Activated CD4-positive, alpha-beta T cell treated with anti-CD3 and anti-CD28 coated beads, Interleukin-10, Interleukin-2, amounts not matched to agents 100 ng/mL and 50 ng/mL, durations not matched to agents 16 hours and 8 hours (primary cell): ENCODE results near the gene SLTM.
"Not testable (repeated sequence)": the region's sequence is repeated elsewhere in the genome, so short reads cannot be mapped to it uniquely, and the experiment has no call there.

Experiments used
- DNase-seq: peaks from one replicate; pipeline ENCODE4 v3.0.0-alpha.2; 2020

Gene SLTM

DNA sequence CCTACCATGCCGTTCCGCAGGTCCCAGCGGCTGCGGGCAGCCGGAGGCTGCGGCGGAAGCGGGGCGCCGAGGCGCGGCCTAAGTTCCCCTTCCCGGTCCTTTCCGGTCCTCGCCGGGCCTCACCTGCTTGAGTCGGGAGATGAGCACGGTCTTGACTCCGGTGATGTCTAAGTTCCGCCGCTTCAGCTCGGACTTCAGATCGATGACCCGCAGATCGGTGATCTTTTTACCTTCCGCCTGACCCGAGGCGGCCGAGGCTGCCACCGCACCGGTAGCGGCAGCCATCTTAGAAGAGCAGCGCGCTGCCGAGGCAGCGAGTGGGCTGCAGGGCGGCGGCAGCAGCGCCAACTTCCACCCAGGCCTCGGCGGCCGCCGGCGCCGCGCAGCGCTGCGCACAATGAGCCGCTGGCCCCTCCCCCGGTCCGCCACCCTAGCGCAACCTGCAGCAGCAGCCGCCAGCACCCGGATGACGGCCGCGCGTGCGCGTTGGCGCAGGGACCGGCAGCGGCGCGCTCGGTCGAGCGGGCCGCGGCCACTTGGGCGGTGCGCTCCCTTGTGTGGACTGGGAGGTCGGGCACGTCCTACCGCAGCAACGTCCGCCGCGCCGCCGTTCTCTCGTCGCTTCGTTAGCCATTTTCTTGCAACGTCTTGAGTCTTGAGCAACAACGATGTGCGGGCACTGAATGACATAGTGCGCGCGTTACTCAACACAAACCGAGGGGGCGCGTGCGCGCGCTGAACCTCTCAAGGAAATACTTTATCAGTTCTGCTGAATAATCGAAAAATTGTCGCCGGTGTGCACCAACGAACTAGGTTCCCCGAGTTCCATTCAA, at the start of gene SLTM:
Gene SLTM, minus strand, starts transcription at position 399 of the 833 bp plus-strand sequence. Its CDS starts 114 bp downstream, at position 285.
- peak; percentile 96 for DNase-seq

DNA sequence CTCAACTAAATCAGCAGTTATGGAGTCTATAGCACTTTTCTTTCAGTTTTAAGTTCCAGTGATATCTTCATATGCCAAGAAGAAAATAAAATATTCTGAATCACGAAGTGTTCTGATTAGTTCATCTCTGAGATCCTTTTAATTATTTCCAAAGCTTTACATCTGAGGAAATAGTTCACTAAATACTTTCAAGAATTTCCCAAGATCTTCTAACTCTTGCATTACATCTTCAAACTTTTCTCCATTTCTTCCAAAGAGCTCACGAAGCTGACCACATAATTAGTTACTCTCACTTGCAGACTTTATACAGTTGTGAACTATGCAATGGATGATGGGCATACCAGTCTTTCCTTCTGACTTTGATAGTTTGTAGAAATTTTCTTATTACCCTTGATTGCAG, 49.8 kb upstream of the SLTM start:
- DNase-seq: no peak

DNA sequence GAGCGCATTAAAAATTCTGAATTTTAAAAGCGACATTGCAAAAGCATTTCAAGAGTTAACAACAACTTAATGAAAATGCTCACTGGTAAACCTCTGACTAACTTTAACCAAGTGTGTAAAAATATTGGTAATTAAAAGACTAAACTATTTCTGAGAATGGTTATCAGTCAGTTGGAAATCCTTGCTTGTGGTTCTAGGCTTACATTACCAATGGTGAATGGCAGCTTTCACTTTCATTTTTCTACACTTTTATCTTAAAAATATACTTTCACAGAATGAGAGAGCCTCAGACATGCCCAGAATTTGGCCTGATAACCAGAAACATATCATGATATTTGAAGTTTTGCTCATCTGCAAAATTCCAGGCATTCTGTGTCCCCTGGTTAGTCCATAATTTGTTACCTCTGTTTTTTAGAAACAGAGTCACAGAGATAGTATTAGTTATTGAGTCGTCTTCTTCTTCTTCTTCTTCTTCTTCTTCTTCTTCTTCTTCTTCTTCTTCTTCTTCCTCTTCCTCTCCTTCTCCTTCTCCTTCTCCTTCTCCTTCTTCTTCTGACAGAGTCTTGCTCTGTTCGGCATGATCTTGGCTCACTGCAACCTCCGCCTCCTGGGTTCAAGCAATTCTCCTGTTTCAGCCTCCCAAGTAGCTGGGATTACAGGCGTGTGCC, 48.5 kb upstream of the SLTM start:
- peak; percentile 59 for DNase-seq

DNA sequence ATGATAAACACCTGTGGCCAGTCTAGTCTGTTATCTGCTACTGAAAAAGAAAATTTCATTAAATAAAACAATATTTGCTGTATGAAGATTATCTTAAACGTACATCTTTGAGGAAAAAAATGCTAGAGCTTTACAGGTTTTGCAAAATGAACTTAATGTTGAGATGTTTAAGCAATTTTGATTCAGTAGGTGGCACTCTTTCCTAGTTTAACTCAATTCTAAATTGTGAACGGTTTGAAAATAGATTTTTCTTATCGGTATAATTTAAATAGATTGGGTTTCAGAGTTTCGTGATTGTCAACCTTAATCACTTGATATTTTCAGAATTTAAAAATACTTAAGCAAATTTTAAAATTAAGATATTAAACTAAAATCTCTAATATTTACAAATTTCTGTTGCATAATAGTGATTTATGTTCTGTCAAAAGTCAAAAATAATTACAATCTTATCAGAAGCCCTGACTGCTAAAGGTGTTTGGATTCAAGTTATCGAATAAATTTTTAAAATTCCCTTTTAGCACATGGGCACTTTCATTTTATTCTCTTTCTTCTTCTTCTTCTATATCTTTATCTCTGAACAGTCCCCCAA, 47.0 kb upstream of the SLTM start:
- DNase-seq: peak; percentile 41

DNA sequence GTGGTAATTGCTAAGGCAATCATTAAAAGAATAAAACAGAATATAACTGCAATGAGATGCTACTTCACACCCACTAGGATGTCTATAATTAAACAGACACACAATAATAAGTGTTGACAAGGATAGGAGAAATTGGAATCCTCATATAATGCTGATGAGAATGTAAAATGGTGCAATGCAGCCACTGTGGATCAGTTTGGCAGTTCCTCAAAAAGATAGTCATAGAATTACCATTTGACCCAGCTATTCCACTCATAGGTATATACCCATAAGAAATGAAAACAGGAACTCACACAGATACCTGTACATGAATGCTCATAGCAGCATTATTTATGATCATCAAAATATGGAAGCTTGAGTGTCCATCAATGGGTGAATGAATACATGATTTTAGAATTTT, 44.4 kb upstream of the SLTM start:
- no peak for DNase-seq

DNA sequence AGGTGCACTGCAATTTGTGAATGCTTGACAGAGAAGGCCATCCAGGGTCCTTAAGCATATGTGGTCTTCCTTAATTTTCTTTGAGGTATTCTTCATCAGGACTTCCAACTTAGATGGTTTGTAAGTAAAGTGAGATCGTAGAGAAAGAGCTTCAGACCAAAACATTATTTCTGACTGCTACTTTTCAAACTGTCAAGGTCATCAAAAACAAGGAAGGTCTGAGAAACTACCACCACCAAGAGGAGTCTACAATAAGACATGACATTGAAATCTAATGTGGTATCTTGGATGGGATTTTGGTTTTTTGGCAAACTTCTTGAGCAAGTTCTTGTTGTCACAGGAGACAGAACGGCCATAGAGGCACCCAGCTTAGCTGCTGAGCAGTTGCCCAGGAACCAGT, 34.0 kb upstream of the SLTM start:
- no peak for DNase-seq

DNA sequence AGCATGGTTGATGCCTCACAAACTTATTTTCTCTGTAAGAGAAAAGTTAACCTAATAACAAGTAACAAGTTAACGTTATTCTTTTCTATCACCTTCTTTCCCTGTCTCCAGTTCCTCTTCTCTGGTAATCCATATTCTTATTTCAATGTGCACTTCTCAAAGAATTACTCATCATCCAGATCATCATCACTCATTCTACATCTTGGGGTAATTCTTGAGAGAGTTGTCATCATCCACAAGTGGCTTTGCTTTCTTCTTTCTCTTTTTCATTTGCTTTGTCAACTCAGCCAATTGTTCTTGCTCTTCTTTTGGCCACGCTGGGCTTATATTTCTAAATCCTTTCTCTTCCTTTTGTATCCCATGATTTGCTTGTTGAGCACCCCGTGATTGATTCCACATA, 33.2 kb upstream of the SLTM start:
- no peak for DNase-seq

DNA sequence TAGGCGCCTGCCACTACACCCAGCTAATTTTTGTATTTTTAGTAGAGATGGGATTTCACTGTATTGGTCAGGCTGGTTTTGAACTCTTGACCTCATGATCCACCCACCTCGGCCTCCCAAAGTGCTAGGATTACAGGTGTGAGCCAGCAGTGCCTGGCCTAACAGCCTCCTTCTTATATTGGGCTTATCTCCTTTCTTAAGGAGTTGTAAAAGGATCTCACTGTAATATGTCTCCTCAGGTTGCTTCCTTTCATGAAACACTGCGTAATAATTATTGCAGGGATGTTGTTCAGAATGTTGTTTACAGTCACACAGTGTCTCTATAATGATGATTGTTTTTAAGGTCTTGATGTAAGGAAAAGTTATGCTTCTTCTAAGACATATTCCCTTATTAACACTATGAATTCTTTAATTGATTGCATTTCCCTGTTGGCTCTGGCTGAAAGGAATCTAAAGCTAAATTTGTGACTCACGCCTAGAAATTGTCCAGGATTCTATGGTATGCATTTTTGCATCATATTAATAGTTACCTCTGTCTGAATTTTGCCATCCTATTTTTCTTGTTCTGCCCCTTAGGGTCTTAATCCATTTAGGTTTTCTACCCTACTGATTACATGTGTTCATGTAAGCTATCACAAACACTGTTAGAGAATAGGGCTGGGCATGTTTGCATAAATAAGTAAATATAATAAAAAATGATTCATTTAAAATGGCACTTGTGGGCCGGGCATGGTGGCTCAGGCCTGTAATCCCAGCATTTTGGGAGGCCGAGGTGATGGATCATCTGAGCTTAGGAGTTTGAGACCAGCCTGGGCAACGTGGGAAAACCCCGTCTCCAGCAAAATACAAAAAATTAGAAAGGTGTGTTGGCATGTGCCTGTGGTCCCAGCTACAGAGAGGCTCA, 29.4 kb upstream of the SLTM start:
- no peak for DNase-seq

DNA sequence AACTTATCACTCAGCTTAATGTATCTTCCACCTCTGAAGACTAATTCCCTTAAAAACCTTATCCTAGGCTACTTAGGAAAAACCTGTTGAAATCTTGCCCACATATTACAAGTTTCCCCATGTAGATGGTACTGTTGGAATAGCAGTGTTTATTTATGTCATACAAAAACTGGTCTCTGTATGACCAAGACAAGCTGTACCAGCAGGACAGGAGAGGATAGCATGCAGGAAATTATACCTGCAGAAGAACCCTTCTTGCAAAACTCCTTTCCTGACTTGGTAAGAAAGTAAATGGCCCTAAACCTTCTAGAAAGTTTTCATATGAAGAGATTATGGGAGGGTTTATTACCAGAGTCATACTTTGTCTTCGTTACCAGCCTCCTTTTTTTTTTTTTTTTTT, 28.7 kb upstream of the SLTM start:
- DNase-seq: no peak

DNA sequence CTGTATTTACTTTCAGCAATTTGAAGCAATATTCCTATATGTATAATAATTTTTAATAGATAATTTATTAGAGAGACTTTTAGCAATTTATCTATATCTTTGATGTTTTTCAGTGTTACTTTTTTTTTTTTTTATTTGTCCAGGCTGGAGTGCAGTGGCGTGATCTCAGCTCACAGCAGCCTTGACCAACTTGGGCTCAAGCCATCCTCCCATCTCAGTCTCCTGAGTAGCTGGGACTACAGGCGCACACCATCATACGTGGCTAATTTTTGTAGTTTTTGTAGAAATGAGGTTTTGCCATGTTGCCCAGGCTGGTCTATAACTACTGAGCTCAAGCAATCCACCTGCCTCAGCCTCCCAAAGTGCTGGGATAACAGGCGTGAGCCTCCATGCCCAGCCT, 25.3 kb upstream of the SLTM start:
- no peak for DNase-seq

DNA sequence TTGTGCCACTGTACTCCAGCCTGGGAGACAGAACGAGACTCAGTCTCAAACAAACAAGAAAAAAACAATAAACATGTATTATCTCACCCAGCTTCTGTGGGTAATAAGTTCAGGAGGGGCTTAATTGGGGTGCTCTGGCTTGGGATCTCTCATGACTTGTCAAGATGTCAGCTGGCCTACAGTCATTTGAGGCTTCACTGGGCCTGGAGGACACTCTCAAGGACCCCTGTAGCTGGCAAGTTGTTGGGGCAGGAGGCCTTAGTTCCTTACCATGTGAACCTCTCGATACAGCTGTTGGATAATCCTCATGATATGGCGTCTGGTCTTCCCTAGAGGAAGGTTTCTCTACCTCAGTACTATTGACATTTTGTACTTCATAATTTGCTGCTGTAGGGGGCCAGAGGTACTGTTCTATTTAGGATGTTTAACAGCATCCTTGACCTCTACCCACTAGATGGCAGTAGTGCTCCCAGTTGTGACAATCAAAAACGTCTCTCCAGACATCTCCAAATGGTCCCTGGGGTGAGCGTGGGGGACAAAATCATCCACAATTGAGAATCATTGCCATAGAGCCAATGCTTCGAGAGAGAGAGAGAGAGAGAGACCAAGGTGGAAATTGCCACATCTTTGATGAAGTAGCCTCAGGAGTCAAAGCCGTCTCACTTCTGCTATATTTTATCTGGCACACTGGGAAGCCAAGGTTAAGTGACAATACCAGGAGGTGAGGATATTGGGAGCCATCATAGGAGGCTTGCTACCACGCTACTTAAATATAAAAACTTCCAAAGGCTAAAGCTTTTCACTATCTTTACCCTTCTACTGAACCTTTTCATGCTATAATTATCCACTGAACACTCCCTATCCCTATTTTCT, 23.9 kb upstream of the SLTM start:
- DNase-seq: peak; percentile 85

DNA sequence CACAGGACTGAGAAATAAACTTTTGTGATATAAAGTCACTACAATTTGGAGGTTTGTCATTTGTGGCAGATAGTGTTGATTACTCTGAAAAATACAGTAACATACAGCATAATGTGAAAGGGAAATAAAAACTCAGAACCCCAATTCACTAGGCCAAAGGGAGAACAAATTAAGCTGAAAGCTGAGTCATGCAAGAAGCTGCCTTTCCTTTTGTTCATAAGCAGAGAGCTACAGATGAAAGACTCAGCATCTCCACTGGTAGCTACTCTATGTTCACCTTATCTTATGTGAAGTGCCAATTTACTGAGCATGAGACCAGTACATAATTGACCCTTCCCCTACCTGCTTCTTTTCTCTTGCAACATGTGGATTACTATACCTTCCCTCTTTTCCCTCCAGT, 19.3 kb upstream of the SLTM start:
- DNase-seq: peak; percentile 24

DNA sequence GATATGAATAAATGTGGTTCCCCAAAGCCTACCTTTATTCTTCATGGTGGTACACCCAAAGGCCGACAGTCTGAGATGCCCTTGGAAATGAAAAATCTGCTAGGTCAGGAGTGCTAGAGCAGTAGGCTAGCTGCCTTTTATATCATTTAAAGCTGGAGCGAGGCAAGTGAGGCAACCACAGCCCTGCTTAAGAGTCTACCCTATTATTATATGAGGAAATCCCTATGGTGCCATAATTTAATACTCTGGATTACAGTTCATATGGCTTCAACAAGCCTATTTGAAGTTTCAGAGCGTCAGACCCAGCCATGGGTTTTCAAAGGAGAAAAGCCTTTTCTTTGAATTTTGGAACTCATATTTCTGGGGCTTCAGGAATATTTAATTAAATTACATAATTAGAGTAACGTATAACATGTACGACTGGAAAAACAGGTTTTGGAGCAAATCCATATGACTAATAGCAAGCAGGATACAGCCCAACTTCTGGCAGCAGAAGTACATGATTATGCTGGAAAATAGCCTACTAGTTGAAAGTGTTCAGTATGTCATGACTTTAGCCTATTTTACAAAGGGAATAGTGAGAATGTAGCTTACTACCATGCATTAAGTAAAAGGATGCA, 18.0 kb upstream of the SLTM start:
- DNase-seq: no peak

DNA sequence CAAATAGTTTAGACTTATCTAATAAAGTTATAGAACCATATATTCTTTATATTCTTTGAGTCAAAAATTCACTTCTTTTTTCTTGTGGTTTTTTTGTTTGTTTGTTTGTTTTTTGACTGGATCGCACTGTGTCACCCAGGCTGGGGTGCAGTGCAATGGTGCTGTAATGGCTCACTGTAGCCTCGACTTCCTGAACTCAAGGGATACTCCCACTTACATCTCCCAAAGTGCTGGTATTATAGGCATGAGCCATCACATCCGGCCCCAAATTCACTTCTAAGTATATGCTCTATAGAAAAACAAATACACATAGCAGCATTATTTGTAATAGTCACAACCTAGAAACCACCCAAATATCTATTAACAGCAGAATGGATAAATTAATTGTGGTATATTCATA, 13.7 kb upstream of the SLTM start:
- DNase-seq: no peak

DNA sequence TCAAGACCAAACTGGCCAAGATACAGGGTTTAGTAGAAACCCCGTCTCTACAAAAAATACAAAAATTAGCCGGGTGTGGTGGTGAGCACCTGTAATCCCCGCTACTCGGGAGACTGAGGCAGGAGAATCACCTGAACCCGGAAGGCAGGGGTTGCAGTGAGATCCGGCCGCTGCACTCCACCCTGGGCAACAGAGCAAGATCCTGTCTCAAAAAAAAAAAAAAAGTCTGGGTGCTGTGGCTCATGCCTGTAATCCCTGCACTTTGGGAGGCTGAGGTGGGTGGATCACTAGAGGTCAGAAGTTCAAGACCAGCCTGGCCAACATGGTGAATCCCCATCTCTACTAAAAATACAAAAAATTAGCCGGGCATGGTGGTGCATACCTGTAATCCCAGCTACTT, 1.5 kb upstream of the SLTM start:
- DNase-seq: not testable (repeated sequence)

DNA sequence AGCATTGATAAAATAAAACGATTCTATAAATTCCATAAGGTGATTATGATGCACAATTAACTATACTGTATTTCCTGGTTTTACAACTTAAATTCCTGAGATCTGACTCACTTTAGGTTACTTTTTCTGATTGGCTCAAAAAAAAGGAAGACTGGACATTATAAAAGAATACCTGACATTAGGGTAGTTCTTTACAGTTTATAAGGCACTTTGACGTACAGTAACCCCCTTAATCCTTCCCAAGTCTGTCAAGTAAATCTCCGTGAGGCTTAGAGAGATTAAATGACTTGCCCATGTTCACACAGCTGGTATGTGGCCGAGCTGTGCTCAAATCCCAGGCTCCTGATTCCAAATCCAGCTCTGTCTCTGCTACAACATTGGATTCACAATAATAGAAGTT, 1.0 kb upstream of the SLTM start:
- no peak for DNase-seq

DNA sequence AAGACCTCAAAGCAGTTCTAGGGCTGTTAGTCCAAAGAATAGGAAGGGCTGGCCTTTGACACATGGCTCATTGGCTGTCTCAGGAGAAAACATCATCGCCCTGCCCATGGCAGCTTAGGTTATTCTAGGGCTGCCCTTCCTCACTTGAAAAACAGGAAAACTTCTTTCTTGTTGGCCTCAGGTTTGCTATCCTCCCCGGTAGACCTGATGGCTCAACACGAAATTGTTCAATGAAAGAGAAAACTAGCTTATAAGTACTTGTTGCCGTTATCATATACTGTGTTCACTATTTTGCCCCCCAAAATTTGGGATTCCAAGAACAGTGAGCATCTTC, 602 bp upstream of the SLTM start:
- DNase-seq: no peak

DNA sequence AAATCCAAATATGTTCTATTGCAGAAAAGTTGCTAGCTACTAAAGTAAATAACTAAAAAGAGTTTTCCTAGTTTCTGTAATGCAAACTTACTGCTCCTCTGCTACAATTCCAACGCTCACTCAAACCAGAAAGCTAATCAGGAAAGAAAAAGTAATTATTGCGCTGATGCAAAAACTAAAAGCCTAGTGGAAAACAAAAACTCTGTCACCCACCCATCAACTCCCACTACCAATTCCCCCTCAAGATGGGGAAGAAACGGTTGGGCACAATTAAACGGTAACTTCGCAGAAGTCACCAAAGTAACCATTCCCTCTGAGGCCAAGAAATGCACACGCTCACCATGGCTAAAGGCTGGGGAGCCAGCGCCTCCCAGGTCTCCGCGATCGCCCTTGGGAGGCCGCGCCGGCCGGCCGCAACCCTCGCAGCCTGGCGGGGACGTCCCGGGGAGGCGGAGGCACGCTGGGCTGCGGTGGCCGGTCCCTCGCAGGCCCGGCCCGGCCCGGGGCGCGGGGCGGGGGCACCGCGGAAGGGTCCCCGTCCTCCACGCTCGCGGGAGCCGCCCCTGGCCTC, 684 bp downstream of the SLTM start:
- no peak for DNase-seq

DNA sequence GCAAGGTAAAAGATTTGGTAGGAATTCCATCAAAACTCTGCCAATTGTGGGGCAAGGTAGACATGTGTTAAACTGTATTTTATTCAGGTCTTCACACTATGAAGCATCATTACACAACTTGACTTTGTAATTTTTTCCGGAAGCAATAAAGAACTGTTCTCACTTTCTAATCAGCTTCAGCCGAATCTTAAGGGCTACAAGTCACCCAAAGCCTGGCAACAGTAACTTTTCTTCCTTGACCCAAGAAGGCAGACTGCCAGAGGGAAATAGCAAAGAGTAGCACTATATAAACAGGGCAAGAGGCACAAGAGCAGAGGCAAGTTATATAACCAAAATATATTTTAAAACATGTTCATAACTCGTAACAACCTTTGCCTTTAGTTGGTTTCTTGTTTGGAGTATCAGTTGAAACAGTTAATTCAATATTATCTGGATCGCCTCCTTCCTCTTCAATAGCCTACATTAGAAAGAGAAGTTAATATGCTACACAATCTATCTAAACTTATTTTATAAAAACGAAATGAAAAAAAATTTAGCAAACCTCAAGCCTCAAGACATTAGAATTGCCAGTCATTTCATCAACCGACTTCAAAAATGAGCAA, 1.4 kb downstream of the SLTM start:
- DNase-seq: peak; percentile 67

DNA sequence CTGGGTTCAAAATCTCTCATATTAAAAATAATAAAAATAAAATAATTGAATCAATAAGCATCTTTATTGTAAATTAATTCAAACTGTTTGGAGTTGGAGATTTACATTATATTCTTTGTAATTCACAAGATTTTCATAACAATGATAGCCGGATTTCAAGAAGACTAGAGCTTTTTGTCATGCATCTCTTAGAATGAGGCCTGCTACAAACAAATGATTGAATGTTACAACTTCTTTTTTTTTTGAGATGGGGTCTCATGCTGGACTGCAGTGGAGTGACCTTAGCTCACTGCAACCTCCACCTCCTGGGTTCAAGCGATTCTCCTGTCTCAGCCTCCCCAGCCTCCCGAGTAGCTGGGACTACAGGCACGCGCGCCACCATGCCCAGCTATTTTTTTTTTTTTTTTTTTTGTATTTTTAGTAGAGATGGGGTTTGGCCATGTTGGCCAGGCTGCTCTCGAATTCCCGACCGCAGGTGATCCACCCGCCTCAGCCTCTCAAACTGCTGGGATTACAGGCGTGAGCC, 3.5 kb downstream of the SLTM start:
- no peak for DNase-seq

DNA sequence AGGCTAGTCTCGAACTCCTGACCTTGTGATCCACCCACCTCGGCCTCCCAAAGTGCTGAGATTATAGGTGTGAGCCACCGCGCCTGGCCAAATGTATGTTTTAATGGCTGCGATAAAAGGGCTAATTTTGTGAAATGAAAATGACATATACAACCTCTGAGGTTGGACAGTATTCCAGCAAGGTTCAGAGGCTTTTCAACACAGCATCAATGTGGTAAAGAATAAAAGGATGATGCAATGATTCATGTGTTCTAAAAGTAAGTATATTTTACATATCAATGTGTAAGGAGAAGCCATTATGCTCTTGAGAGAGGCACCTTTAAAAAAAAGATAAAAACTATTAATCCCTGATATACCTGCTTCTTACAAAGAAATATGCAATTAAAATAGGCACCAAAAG, 6.7 kb downstream of the SLTM start:
- DNase-seq: no peak
